Effector memory CD8-positive, alpha-beta T cell (primary cell): ENCODE results near the gene OR6A2.

Source experiments
- ATAC-seq: fragments of 150-1000 bp; cut with Tn5 transposase; replicated peaks from 2 replicates; pipeline ENCODE4 v1.10.0; 2021; ENCODE audit warnings: mild to moderate bottlenecking, moderate library complexity
- DNase-seq, 3 experiments: peaks; one replicate each; pipeline ENCODE4 v3.0.0; 2021
- H3K27ac Mint-ChIP-seq, 2 donors: one replicate each; pipeline ENCODE4 v1.8.0; 2022; ENCODE audit warnings: mild to moderate bottlenecking in 2 of 2, mixed read lengths in 2 of 2, moderate library complexity in 2 of 2
- H3K27me3 Mint-ChIP-seq, 2 donors: one replicate each; pipeline ENCODE4 v1.8.0; 2022; ENCODE audit warnings: mixed read lengths in 2 of 2
- H3K36me3 Mint-ChIP-seq: one replicate; pipeline ENCODE4 v1.8.0; 2022; ENCODE audit warnings: mild to moderate bottlenecking, moderate library complexity, mixed read lengths; ENCODE audit not compliant: insufficient read depth
- H3K4me1 Mint-ChIP-seq, 2 donors: one replicate each; pipeline ENCODE4 v1.8.0; 2022; ENCODE audit warnings: low read depth in 2 of 2, mixed read lengths in 2 of 2
- H3K4me3 Mint-ChIP-seq, 2 donors: one replicate each; pipeline ENCODE4 v1.8.0; 2022; ENCODE audit warnings: mild to moderate bottlenecking in 2 of 2, mixed read lengths in 2 of 2, moderate library complexity in 2 of 2
- H3K9me3 Mint-ChIP-seq, 2 donors: one replicate each; pipeline ENCODE4 v1.8.0; 2022; ENCODE audit warnings: mixed read lengths in 2 of 2

OR6A2 gene

DNA sequence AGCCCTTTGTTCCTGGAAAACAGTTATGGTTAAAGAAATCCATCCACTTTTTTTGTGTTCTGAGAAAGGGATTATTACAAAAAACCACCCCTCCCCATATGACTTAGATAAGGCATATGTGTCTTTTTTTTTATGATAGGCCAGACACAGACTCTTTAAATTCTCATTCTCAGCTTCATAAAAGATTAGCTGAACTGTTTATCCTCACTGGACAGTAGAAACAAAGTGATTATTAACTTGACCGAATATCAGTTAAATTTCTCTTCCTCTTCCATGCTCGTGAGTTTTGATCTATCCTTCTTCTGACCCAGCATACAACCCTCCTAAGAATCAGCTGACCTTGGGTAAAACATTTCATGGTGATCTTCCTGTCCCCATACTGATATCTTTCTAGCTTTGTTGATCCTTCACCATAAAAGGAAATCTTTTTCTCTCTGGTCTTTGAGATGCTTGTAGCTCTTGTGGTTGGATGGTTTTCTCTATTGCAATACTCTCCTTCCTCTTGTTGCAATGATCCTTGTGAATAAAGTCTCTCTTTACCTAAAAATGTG, 53.9 kb downstream of the OR6A2 start:
- Mint-ChIP-seq H3K27me3 (no peaks in the 10 kb centered on the region), H3K36me3 (peaks cover 8% of the 10 kb centered on the region), H3K27ac (no peak overlapping the region), H3K4me3 (no peak overlapping the region), H3K9me3 (no peaks in the 10 kb centered on the region), H3K4me1 (peaks cover 20 to 45% of the 10 kb centered on the region in 2 donors)
- ATAC-seq: peak; percentile 48
- no peak for DNase-seq

DNA sequence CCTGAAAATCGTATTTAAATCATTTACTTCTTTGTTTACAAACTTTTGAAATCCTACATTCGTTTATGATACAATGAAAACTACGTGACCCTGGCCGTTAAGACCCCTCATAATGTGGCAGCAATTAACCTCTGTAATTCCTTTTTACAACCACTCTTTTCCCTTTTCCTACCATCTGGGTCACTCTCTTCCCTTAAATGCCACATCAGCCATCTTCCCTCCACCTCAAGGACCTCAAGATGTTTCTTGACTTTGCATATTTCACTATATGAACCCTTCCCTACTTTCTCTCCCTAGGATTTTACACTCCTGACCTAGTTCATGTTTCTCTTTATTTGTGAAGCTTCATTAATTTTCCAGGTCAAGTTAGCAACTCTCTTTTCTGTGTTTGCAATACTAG, 54.5 kb downstream of the OR6A2 start:
- no peak for ATAC-seq
- Mint-ChIP-seq H3K4me3 (no peak overlapping the region), H3K36me3 (peaks cover 13% of the 10 kb centered on the region), H3K27me3 (no peaks in the 10 kb centered on the region), H3K27ac (no peak overlapping the region), H3K9me3 (no peaks in the 10 kb centered on the region), H3K4me1 (peaks cover 23 to 45% of the 10 kb centered on the region in 2 donors)
- DNase-seq: no peak

DNA sequence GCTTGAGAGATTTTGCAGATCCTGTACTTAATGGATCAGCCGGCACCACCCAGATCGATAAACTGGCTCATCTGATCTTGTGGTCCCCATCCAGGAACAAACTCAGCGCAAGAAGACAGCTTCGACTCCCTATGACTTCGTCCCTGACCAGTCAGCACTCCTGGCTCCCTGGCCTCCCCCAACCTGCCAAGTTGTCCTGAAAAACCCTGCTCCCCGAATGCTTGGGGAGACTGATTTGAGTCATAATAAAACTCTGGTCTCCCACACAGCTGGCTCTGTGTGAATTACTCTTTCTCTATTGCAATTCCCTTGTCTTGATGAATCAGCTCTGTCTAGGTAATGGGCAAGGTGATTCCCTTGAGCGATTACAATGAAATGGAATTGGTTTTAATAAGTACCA, 57.2 kb downstream of the OR6A2 start:
- Mint-ChIP-seq H3K27me3 (no peaks in the 10 kb centered on the region), H3K36me3 (peaks cover 22% of the 10 kb centered on the region), H3K9me3 (no peaks in the 10 kb centered on the region), H3K4me3 (no peak overlapping the region), H3K27ac (no peak overlapping the region), H3K4me1 (peaks cover 42 to 54% of the 10 kb centered on the region in 2 donors)
- DNase-seq (no peak), ATAC-seq (no peak)
